Stromal cell of bone marrow (primary cell): ENCODE results near the gene MED17.
"Not testable (repeated sequence)": the region's sequence is repeated elsewhere in the genome, so short reads cannot be mapped to it uniquely, and the experiment has no call there.

Source experiments
- DNase-seq: peaks from one replicate; pipeline ENCODE4 v3.0.0-alpha.2; 2012; ENCODE audit warnings: low read depth

The MED17 gene

DNA sequence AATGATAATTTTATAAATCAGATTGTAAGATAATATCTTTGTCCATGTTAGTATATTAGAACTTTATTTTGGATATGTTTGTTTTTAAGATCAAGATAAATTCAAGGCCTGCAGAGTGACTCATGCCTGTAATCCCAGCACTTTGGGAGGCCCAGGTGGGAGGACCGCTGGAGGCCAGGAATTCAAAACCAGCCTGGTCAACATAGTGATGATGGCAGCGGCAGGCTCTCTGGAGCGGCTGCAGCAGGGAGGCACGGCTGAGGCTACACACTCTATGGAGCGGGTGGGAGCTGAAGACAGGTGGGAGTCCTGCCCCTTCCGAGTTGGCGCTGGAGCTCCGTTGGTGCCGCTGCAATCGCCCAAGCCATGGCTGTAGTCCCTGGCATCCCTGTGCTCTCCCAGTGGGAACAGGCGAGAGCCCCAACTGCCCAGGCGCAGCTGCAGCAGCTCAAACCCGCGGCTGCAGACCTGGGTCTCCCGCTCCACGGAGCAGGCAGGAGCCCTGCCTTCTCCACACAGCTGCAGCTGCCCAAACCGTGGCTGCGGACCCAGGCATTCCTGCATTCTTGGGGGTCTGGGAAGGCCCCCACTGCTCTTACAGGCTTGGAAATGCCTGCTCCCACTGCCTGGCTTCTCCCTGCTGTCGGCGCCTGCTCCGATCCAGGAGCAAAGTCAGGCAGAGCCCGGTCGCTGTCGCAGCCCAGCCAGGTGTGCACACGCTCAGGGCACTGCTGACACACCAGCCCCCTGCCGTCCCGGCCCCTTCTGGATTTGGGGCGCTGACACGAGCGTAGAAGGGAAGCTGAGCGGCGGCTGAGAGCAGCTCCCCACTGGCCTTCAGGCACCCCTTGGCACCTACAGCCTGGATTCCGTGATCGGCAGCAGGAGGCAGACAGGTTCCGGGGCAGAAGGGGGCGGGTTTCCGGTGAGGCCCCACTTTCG lies 25.9 kb upstream of the MED17 start:
- DNase-seq, result no peak

GRCh38 chr11:93759123-93759522 lies 25.0 kb upstream of the MED17 start:
- DNase-seq, result not testable (repeated sequence)

GRCh38 chr11:93761910-93762309 lies 22.2 kb upstream of the MED17 start:
- DNase-seq, result no peak

DNA sequence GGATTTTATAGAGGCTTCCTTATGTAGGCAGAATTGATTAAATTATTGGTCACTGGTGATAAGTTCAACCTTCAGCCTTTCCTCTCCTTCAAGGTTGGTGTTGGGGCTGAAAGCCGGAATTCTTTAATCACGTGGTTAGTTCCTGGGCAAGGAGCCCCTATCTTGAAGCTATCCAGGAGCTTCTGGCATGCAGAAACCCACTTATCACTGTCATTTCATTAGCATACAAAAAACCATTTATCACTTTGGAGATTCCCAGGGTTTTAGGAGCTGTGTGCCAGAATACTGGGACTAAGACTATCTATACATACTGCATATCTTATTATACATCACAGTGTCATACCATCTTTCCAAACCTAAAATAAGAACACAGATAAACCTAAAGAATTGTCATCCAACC lies 18.5 kb upstream of the MED17 start:
- no peak for DNase-seq

GRCh38 chr11:93766504-93766903 lies 17.6 kb upstream of the MED17 start:
- DNase-seq, result no peak

- DNase-seq, result no peak
Measured at GRCh38 chr11:93767018-93767417, 17.1 kb upstream of the MED17 start.

DNA sequence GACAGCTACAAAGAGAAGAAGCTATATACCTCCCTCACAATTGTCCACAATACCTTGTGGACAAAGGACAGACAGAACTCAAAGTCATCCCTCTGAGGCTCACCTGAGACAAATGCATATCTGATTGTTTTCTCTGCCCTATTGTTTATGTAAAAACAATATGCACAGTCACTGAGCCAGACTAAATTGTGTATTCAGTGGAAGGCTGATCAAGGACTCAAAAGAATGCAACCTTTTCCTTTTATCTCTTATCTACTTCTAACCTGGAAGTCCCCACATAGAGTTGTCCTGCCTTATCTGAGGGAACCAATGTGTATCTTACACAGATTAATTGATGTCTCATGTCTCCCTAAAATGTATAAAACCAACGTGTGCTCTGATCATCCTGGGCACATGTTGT lies 13.9 kb upstream of the MED17 start:
- DNase-seq, result no peak

GRCh38 chr11:93772123-93772522 lies 12.0 kb upstream of the MED17 start:
- DNase-seq, result no peak

DNA sequence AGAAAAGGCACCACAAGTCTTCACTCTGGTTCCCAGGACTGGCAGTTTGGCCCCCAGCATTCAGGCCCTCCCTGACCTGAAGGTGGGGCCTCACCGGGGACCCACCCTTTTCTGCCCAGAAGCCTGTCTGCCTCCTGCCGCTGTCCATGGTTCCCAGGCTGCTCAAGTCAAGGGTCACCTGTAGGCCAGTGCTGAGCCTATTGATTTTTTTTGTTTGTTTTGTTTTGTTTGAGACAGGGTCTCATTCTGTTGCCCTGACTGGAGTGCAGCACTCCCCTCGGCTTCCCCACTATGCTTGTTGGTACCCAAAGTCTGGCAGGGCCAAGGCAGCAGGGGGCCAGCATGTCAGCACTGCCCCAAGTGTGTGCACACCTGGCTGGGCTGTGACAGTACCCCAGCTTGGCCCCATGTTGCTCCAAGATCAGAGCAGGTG lies 11.0 kb upstream of the MED17 start:
- no peak for DNase-seq

DNA sequence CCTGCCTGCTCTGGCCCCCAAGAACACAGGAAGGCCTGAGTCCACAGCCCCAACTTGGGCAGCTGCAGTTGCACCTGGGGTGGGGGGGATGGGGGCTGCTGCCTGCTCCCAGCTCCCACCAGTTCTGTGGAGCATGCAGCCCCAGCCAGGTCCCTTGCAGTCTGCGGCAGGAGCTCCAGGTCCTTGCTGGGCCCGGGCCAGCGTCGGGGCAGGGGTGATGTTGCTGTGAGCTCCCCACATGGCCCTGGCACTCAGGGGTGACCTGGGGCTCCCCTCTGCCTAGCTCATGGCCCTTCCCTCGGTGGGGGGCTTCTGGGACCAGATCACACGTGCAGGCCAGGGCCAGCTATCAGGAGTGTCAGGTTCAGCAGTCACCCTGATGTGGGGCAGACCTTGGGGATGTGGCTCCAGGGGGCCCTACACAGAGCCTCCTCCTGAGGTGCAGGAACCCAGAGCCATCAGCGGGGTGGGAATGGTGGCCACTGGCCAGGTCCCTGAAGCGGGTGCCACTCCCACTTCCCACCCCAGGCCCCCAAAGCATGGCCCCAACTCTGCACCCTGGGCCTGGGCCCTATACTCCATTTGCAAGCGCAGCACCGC lies 10.4 kb upstream of the MED17 start:
- no peak for DNase-seq

DNA sequence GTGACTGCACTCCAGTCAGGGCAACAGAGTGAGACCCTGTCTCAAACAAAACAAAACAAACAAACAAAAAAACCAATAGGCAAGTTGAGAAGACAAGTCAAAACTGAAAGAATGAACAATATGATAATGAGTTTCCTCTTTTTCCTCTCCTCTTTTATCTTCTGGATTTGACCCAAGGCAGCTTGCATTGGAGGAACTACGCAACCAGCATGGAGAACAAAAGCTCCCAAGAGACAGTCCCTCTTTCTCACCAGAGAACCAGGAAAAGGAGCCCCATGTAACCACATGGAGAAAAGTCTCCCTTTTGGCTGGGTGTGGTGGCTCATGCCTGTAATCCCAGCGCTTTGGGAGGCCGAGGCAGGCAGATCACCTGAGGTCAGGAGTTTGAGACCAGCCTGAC lies 9.5 kb upstream of the MED17 start:
- DNase-seq, result not testable (repeated sequence)

- DNase-seq, result no peak
Measured at GRCh38 chr11:93775289-93775688, 8.8 kb upstream of the MED17 start.

- DNase-seq, result no peak
Measured at GRCh38 chr11:93783362-93783761, 720 bp upstream of the MED17 start.

GRCh38 chr11:93783765-93784144 lies 327 bp upstream of the MED17 start:
- DNase-seq, result no peak

- DNase-seq, result no peak
Measured at GRCh38 chr11:93784935-93785360, 866 bp downstream of the MED17 start.

GRCh38 chr11:93791493-93791892 lies 7.4 kb downstream of the MED17 start:
- DNase-seq, result no peak

GRCh38 chr11:93796441-93797231 lies 12.6 kb downstream of the MED17 start:
- DNase-seq, result no peak

- no peak for DNase-seq
Measured at GRCh38 chr11:93801366-93801765, 17.3 kb downstream of the MED17 start.

- no peak for DNase-seq
Measured at GRCh38 chr11:93804879-93805278, 20.8 kb downstream of the MED17 start.

- DNase-seq, result no peak
Measured at GRCh38 chr11:93807980-93808379, 23.9 kb downstream of the MED17 start.

DNA sequence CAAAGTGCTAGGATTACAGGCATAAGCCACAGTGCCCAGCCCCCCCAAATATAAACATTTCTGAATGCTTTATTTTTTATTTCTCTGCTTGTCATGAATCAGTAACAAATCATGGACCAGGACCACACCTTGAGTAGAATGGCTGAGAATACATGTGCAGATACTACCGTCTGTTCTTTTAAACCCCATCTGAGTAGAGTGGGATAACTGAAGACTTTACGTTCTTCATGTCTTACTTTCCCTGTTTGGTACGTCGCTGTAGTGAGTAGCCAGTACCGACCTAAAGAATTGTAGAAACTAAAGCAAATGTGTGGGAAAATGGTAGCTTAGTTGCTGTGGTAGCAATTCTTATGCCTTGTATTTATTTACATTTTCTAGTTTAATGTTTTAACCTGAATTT lies 29.9 kb downstream of the MED17 start:
- DNase-seq, result no peak

DNA sequence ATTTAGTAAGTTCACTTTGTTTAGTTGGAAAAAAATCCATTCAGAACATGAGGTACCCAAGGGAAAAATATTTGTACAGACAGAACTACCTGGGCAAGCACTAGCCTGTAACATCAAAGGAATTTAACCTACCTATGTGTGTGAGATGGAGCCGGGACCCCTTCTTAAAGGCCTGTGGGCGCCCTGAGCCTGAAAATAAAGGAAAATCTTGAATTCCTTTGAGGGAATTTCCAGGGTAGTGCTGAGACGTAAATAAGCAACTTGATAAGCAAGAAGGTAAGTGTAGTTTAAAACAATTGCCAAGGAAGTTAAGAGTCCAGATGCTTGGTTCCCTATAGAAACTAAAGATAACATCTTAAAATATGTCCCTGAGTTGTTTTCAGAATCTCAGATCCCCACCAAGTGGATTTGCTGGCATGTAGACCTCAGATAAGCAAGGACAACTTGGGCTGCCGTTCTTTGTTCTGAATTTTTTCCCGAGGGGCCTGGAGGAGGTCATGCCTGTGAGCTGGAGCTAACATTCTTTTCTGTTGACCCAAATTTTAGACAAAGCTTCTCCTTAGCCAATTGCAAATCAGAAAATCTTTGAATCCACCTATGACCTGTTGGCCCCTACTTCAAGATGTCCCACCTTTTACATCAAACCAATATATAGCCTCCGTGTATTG lies 31.0 kb downstream of the MED17 start:
- no peak for DNase-seq
